Stimulated activated CD8-positive, alpha-beta memory T cell treated with anti-CD3 and anti-CD28 coated beads, Interleukin-4, amount 100 ng/mL, for 24 hours (primary cell): ENCODE data around the gene RNF4.
"Not testable (repeated sequence)": the region's sequence is repeated elsewhere in the genome, so short reads cannot be mapped to it uniquely, and the experiment has no call there.

ENCODE experiments used
- DNase-seq: peaks from one replicate; pipeline ENCODE4 v3.0.0-alpha.2; 2020; ENCODE audit warnings: low read depth

RNF4 gene

GRCh38 chr4:2489081-2489805, 20.3 kb downstream of the RNF4 start:
- DNase-seq: no peak

GRCh38 chr4:2489841-2490552, 21.1 kb downstream of the RNF4 start:
- DNase-seq: no peak

- DNase-seq: no peak
Measured at GRCh38 chr4:2492970-2493369, 24.1 kb downstream of the RNF4 start.

- no peak for DNase-seq
Measured at GRCh38 chr4:2494992-2495391, 26.1 kb downstream of the RNF4 start.

GRCh38 chr4:2497324-2497723, 28.4 kb downstream of the RNF4 start:
- no peak for DNase-seq

GRCh38 chr4:2497931-2498330, 29.0 kb downstream of the RNF4 start:
- DNase-seq: no peak

GRCh38 chr4:2500547-2500946, 31.6 kb downstream of the RNF4 start:
- DNase-seq: no peak

- no peak for DNase-seq
Measured at GRCh38 chr4:2501034-2501594, 32.2 kb downstream of the RNF4 start.

GRCh38 chr4:2503809-2504208, 34.9 kb downstream of the RNF4 start:
- no peak for DNase-seq

- no peak for DNase-seq
Measured at GRCh38 chr4:2507259-2507658, 38.4 kb downstream of the RNF4 start.

GRCh38 chr4:2507855-2508254, 38.9 kb downstream of the RNF4 start:
- DNase-seq: no peak

- no peak for DNase-seq
Measured at GRCh38 chr4:2510351-2511259, 41.7 kb downstream of the RNF4 start.

- DNase-seq: no peak
Measured at GRCh38 chr4:2511645-2512131, 42.8 kb downstream of the RNF4 start.

GRCh38 chr4:2512396-2513135, 43.7 kb downstream of the RNF4 start:
- no peak for DNase-seq

GRCh38 chr4:2514193-2514592, 45.3 kb downstream of the RNF4 start:
- DNase-seq: not testable (repeated sequence)

- not testable (repeated sequence) for DNase-seq
Measured at GRCh38 chr4:2514944-2515343, 46.0 kb downstream of the RNF4 start.

GRCh38 chr4:2515830-2516550, 47.1 kb downstream of the RNF4 start:
- no peak for DNase-seq

- DNase-seq: no peak
Measured at GRCh38 chr4:2516635-2517034, 47.7 kb downstream of the RNF4 start.

- DNase-seq: no peak
Measured at GRCh38 chr4:2526559-2526958, 57.7 kb downstream of the RNF4 start.

GRCh38 chr4:2534904-2535375, 66.0 kb downstream of the RNF4 start:
- DNase-seq: no peak
